Glomerular visceral epithelial cell (primary cell): Measurements from ENCODE around the gene SHOX.
"Not testable (repeated sequence)": the region's sequence is repeated elsewhere in the genome, so short reads cannot be mapped to it uniquely, and the experiment has no call there.

Source experiments
- DNase-seq: peaks from one replicate; pipeline ENCODE4 v3.0.0-alpha.2; 2016; ENCODE audit errors: extremely low spot score

Gene SHOX

DNA sequence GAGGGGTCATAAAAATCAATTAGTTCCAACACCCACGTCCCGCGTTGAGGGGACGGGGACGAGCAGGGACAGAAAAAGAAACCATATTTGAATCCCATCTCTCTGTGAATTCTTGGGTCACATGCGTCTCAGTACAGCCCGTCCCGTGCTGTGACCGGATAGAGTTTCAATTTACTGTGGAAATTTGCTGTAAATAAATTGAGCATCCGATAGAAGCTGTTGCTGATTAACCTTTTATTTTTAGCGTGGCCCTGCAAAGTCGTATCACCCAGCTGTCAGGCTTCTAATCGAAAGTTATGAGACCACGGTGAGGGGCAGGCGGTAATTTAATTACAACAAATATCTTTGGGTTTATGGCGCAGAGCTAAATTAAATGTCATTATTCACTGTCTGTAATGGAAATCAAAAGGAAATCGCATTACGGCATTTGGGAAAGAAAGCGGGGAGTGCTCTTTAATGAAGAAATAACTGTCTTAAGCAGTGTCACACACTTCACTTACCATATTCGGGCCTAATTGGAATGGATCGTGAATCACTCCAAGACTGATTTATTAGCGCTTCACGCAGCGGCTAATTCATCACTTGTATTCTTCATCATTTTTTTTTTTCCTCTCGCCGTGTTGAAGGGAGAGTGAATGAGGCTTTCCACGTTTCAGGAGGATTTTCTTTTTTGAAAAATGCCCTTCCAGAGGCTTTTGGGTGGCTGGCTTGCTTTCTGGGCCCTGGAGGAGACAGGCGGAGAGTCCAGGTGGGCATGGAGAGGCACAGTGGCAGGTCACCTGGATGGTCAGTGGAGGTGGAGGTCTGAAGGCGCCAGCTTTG, 7.3 kb downstream of the SHOX start:
- DNase-seq, result no peak

DNA sequence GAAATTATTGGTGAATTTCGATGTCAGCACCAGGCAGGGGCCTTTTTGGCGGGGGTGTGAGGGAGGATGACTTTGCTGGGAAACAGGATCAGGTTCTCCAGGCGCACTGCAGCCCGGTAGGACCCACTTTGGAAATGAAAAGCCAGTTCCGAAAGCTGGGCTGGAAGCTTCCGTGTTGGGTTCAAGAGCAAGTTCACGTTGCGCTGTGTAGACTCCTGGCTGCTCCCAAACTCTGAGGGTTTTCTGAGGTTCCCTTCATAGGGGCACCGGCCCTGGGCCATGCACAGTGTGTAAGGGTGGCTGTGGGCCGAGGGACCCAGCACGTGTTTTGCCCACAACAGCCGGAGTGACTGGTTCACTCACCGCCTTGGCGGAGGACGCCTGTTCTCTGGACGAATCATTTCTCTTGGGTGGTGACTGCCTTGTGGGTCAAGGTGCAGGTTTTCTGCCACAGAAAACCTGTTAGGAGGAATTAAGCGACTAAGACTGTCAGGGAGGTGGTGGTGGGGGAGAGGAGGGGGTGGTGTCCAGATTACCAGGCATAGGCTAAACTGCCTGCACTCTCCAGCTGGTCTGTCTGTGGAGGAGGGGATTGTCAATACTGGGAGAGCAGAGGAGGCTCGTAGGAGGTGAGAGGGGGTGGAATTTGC, 8.0 kb downstream of the SHOX start:
- DNase-seq, result no peak

DNA sequence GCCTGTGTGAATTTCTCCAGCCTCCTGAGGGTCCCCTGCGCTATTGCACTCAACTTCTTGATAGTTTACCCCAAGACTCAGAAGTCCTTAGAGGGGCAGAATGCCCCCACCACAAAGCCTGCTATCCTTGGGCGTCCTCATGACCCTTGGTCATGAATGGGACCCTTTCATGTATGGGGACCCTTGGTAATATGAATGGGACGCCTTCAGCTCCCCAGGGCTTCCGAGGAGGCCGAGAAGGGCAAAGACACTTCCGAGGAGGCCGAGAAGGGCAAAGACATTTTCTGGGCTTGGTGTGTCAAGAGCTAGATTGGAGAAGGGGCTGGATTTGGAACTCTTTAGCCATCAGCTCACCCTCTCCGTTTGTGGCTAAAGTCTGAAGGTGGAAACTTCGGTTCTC, 8.6 kb downstream of the SHOX start:
- DNase-seq, result no peak

- DNase-seq, result no peak
Measured at GRCh38 chrX:640641-641040, 10.1 kb downstream of the SHOX start.

DNA sequence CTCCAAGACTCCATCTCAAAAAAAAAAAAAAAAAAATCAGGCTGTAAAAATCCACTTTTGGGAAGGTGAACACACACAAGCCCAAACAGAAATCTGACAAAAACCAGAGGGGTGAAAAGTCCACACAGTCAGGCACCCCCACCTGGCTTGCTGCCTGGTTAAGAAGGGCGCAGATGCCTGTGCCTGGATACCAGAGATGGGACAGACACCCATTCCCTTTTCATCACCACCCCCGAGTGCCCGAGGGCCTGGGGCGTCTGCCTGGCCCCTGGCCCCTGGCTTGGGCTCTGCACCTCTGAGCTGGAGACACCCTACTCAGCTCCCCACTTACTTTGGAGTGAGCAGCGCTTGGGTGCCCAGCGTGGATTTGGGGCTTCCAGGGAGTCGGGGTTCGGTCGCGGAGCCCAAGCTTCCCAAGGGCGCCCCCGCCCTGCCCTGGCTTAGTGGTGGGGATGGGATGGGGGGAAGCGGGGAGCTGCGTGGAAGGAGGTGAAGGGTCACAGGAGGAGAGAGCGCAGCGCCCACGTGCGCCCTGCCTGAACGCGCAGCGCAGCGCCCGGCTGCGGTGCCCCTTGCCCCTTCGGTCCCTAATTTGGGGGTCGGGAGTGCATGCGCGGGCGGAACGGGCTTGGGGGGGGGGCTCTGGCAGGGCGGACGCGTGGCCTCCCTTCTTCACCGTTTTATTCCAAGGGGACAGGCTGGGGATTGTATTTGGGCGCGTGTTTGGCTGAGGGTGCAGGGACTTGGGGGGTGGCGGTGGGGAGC, 11.3 kb downstream of the SHOX start:
- DNase-seq, result no peak

DNA sequence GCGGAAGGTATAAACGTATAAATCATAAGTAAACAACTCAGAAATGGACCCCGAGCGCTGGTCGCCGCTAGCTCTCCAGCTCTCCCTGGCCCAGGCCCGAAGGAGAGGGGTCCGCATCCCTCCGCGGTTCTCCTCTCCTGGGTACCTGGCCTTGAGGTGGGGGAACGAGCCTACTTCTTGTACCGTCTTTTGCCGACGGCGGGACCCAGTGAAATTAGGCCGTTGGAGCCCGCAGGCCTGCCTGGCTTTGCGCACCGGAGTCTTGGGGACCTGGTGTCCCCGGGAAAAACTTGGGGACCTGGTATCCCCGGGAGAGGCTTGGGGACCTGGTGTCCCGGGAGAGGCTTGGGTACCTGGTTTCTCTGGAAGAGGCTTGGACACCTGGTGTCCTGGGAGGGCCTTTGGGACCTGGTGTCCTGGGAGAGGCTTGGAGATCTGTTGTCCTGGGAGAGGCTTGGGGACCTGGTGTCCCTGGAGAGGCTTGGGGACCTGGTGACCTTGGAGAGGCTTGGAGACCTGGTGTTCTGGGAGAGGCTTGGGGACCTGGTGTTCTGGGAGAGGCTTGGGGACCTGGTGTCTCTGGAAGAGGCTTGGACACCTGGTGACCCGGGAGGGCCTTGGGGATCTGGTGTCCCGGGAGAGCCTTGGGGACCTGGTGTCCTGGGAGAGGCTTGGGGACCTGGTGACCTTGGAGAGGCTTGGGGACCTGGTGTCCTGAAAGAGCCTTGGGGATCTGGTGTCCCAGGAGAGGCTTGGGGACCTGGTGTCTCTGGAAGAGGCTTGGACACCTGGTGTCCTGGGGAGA, 12.0 kb downstream of the SHOX start:
- no peak for DNase-seq

- no peak for DNase-seq
Measured at GRCh38 chrX:643241-643595, 12.6 kb downstream of the SHOX start.

- no peak for DNase-seq
Measured at GRCh38 chrX:643911-644303, 13.3 kb downstream of the SHOX start.

- DNase-seq, result no peak
Measured at GRCh38 chrX:644304-645281, 14.0 kb downstream of the SHOX start.

DNA sequence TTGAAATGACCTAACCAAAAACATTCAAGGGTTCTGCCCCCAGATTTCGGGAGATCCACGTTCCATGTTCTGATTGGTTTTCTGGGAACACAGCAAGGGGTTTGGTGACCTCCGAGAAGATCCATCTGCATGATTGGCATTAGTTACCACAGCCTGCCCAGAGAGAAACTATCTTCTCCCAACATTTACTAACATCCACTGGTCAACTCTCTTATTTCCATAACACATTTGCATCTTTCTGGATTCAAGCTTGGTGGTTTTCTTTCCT, 15.6 kb downstream of the SHOX start:
- DNase-seq, result no peak

DNA sequence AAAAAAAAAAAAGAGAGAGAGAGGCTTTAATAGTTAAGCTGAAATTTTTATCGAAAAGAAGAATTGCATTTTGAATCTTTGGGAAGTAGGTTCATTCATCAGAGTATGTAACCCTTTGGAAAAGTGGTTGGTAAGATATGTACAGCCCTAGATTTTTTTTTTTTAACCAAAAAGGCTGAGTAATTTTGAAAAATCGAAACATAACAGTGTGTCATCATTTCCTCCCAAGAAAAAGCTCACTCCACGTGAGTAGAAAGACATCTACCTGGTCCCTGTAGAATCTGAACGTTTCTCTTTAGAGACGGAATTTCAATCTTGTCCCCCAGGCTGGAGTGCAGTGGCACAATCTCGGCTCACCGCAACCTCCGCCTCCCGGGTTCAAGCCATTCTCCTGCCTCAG, 16.2 kb downstream of the SHOX start:
- no peak for DNase-seq

DNA sequence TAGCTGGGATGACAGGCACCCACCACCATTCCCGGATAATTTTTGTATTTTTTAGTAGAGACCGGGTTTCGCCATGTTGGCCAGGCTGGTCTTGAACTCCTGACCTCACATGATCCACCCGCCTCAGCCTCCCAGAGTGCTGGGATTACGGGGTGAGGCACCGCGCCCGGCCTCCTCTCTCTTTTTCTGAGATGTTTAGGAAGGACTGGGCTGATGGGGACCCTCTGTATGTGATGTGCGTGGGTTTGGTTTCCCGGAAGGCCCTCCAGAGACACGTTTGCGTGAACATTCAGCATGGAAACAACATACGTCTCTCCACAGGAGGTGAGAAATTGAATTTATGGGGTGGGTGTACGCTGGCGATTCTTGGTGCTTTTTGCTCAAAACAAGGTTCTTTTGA, 18.6 kb downstream of the SHOX start:
- DNase-seq, result no peak

GRCh38 chrX:650324-650723, 19.7 kb downstream of the SHOX start:
- no peak for DNase-seq

DNA sequence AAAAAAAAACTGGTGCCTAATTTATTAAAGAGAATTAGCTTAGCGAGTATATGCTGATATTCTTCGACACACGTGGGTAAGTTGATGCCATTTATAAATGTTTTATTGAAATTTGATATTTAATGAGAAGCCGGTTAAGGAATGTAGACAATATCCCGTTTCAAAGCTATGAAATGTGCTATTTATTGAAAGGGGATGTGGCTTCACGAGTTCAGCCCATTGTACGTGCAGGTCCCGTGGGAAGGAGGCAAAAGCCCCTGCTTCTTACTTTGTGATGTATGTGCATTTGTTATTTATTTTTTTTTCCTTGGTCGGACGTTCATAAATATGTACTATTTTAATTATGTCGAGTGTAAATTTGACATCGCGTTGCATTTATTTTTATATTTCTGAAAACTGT, 20.2 kb downstream of the SHOX start:
- DNase-seq, result no peak

- not testable (repeated sequence) for DNase-seq
Measured at GRCh38 chrX:651922-652321, 21.3 kb downstream of the SHOX start.

DNA sequence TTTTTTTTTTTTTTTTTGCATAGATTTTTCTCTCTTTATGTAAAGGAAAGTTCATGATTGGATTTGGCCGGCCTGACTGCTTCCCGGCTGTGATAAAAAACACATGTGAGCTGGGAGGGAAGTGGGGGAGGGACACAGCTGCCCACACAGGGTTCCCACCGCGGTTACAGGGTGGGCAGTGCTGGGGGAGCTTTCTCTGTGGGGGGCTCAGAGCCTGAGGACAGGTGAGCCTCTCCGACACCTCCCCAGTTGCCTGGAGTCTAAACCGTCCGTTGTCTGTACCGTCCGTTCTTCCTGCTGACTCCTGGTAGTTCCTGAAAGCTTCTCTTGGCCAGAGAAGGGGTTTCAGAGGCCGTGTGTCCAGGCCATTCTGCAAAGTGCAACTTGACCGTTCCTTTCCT, 21.8 kb downstream of the SHOX start:
- DNase-seq, result no peak

DNA sequence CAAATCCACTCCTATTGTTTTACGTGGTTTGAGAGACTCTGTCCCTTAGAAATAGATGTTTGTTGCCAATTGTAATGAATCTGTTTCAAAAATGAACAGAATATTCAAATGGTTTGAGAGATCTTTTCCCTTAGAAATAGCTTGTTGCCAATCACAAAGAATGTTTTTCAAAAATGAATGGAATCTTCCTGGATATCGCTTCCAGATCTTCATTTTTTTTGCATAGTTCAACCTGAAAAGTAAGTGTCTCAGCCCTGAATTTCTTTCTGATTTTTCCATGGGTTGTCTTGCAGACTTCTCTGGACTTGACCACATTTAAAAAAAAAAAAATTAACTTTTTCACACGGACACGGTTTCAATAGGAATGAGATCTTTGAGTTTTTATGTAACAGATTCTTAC, 22.7 kb downstream of the SHOX start:
- DNase-seq, result no peak

DNA sequence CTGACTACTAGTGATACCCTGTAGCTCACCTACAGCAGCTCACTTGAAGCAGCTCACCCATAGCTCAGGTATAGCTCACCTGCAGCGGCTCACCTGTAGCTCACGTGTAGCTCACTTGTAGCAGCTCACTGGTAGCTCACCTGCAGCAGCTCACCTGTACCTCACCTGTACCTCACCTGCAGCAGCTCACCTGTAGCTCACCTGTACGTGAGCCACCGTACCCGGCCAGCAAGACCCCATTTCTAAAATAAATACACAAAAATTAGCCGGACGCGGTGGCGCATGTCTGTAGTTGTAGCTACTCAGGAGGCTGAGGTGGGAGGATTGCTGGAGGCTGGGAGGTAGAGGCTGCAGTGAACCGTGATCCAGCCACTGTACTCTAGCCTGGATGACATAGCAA, 30.6 kb downstream of the SHOX start:
- no peak for DNase-seq

DNA sequence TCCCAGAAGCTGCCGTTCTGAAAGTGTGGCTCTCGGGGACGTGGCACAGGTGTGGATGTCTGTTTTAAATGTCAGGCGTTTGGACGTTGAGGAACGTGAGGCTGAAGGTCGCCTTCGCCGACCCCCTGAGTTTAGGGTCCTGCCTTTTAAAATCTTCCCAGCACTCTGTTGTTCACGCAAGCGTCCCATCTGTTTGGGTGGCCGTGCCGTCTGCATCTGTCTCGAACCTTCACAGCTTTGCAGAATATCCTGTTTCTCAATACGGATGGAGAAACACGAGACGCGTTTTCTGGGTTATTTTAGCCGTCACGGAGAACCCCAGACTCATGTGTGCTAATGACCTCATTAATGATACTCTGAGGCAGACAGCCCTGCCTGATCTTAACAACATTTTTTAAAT, 31.5 kb downstream of the SHOX start:
- DNase-seq, result no peak

GRCh38 chrX:663841-664240, 33.2 kb downstream of the SHOX start:
- no peak for DNase-seq
